CD4-positive, alpha-beta memory T cell (primary cell): Measurements from ENCODE around the gene MRPL54. TPM values are rescaled to one million over a fixed set of nuclear protein-coding genes. Genes with fewer than 3 reads are reported as not detected.

Experiments used
- CTCF ChIA-PET: fragments of 350-600 bp; sonication (Branson Sonifier 250); formaldehyde crosslinking; loops from one replicate; lab custom pipeline; 2021; ENCODE audit warnings: inconsistent platforms; ENCODE audit not compliant: partially characterized antibody; lab: Charles Lee
- POLR2A ChIA-PET: fragments of 350-600 bp; sonication (Branson Sonifier 250); formaldehyde crosslinking; loops from one replicate; lab custom pipeline; 2021; ENCODE audit not compliant: partially characterized antibody; lab: Charles Lee
- DNase-seq, 5 donors: peaks; one replicate each; pipeline versions ENCODE4 v3.0.0 to v3.0.0-alpha.2; 2020 to 2022; ENCODE audit warnings: mixed read lengths in 1 of 5
- H3K27ac ChIP-seq: one replicate; pipeline ENCODE4 v1.7.0; 2013; ENCODE audit warnings: low read depth, low read length
- H3K27me3 ChIP-seq: 2 replicates; pipeline ENCODE4 v1.7.0; 2013; ENCODE audit warnings: mild to moderate bottlenecking, low read length, moderate library complexity; ENCODE audit not compliant: insufficient read depth
- H3K36me3 ChIP-seq: 2 replicates; pipeline ENCODE4 v1.7.0; 2013; ENCODE audit warnings: mild to moderate bottlenecking, low read length, moderate library complexity; ENCODE audit not compliant: insufficient read depth
- H3K4me1 ChIP-seq: 2 replicates; pipeline ENCODE4 v1.7.0; 2013; ENCODE audit warnings: mild to moderate bottlenecking, low read length, moderate library complexity; ENCODE audit not compliant: insufficient read depth
- H3K4me3 ChIP-seq, 2 donors: one replicate each; pipeline ENCODE4 v1.7.0; 2013; ENCODE audit warnings: low read length in 2 of 2, mild to moderate bottlenecking in 1 of 2
- H3K9me3 ChIP-seq, 2 donors: one replicate each; pipeline ENCODE4 v1.7.0; 2013; ENCODE audit warnings: low read length in 2 of 2, control low read depth in 1 of 2; ENCODE audit not compliant: control insufficient read depth in 1 of 2
- H3K27ac Mint-ChIP-seq, 7 donors: one replicate each; pipeline ENCODE4 v1.8.0; 2020 to 2021; ENCODE audit warnings: mixed read lengths in 7 of 7, mild to moderate bottlenecking in 6 of 7, inconsistent platforms in 3 of 7, moderate library complexity in 3 of 7
- H3K27me3 Mint-ChIP-seq, 2 donors: one replicate each; pipeline ENCODE4 v1.8.0; 2020 to 2021; ENCODE audit warnings: mixed read lengths in 2 of 2
- H3K36me3 Mint-ChIP-seq, 2 donors: one replicate each; pipeline ENCODE4 v1.8.0; 2020 to 2021; ENCODE audit warnings: mixed read lengths in 2 of 2, inconsistent platforms in 1 of 2, mild to moderate bottlenecking in 1 of 2
- H3K4me1 Mint-ChIP-seq, 4 donors: one replicate each; pipeline ENCODE4 v1.8.0; 2020 to 2021; ENCODE audit warnings: mixed read lengths in 4 of 4, mild to moderate bottlenecking in 1 of 4
- H3K4me3 Mint-ChIP-seq, 8 donors: one replicate each; pipeline ENCODE4 v1.8.0; 2020 to 2021; ENCODE audit warnings: mixed read lengths in 8 of 8, mild to moderate bottlenecking in 7 of 8, moderate library complexity in 6 of 8, inconsistent platforms in 3 of 8
- H3K9me3 Mint-ChIP-seq, 8 donors: one replicate each; pipeline ENCODE4 v1.8.0; 2020 to 2021; ENCODE audit warnings: mixed read lengths in 8 of 8, mild to moderate bottlenecking in 5 of 8, inconsistent platforms in 3 of 8, moderate library complexity in 1 of 8
- intact Hi-C: fragments of 100-400 bp; cut with micrococcal nuclease; formaldehyde crosslinking; loops from one replicate; pipeline ENCODE4 v1.15.1; 2023
- polyA plus RNA-seq, 2 donors: library from polyadenylated mRNA; unstranded; fragments of 300-500 nt; fragmentation: Illumina TruSeq; gene quantifications; one replicate each; pipeline ENCODE4 v1.2.3, GENCODE V29; 2021
- total RNA-seq, 2 experiments: library from RNA; stranded (reverse); gene quantifications; one replicate each; pipeline ENCODE4 v1.2.3, GENCODE V29; 2021

MRPL54 gene
- total and polyA plus RNA-seq, 4 experiments from 2014 or later = 36.7 to 107 (median 70.2) TPM

GRCh38 chr19:3776479-3777040 is 14.1 kb downstream of the MRPL54 start:
- H3K27me3 ChIP-seq = no peaks in the 10 kb centered on the region
- H3K4me1 Mint-ChIP-seq = peaks cover 0 to 9% (median 4%) of the 10 kb centered on the region in 4 donors
- no peaks in the 10 kb centered on the region for H3K36me3 ChIP-seq
- peaks cover 5 to 8% of the 10 kb centered on the region in 2 donors for H3K36me3 Mint-ChIP-seq
- H3K9me3 Mint-ChIP-seq = peaks cover 0 to 11% (median 9%) of the 10 kb centered on the region in 8 donors
- peaks cover 0 to 9% of the 10 kb centered on the region in 2 donors for H3K9me3 ChIP-seq
- intact Hi-C loops = no loop called here
- no peak overlapping the region for H3K4me3 Mint-ChIP-seq
- H3K27me3 Mint-ChIP-seq = no peaks in the 10 kb centered on the region
- no peak overlapping the region for H3K4me3 ChIP-seq
- CTCF ChIA-PET = no interaction called here
- H3K4me1 ChIP-seq = no peaks in the 10 kb centered on the region
- DNase-seq = no peak
- no peak overlapping the region for H3K27ac Mint-ChIP-seq
- no peak overlapping the region for H3K27ac ChIP-seq
- POLR2A ChIA-PET = no interaction called here

DNA sequence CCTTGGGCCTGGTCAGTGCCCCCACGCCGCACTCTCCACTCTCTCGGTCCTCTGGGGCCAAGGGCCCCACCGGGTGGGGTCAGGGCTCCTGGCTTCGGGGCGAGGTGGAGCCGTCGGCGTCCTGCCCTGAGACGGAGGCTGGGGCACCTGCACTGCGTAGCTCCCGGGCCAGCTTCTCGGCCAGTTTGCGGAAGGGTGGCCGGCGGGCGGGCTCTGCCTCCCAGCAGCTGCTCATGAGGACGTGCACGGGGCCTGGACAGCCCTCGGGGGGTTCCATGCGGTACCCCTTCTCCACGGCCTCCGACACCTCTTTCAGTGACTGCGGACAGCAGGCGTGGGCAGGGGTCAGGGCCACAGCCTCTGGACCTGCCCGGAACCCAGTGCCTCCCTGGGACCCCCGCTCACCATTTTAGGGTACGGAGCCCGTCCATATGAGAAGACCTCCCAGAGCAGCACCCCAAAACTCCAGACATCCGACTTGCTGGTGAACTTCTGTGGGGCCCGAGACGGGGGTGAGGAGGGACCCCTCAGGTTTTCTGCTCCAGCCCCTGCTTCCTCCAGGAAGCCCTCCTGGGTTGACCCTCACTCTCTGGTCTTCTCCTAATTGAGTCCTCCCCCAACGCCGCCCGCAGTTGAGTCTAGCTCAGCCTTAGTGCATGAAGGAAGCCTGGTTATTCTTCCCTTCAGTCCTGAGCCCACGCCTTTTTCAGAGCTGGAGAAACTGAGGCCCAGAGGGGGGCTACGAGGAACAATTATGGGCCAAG is 15.8 kb downstream of the MRPL54 start:
- Histone ChIP-seq H3K4me1 (no peaks in the 10 kb centered on the region), H3K27me3 (no peaks in the 10 kb centered on the region), H3K36me3 (no peaks in the 10 kb centered on the region), H3K9me3 (peaks cover 0 to 17% of the 10 kb centered on the region in 2 donors), H3K4me3 (no peak overlapping the region), H3K27ac (no peak overlapping the region)
- Mint-ChIP-seq H3K36me3 (peaks cover 14 to 20% of the 10 kb centered on the region in 2 donors), H3K27ac (no peak overlapping the region), H3K4me1 (peaks cover 0 to 10% (median 3%) of the 10 kb centered on the region in 4 donors), H3K9me3 (peaks cover 2 to 27% (median 19%) of the 10 kb centered on the region in 8 donors), H3K27me3 (no peaks in the 10 kb centered on the region), H3K4me3 (no peak overlapping the region)
- peak in 1 of 5 donors; percentile 11 for DNase-seq
- ChIA-PET POLR2A (interaction anchor here (1.2 kb wide), 1 partner anchor 16 kb away, joined by 4 read pairs; the partner anchor contains the start of gene MRPL54), CTCF (no interaction called here)
- intact Hi-C loops = no loop called here

DNA sequence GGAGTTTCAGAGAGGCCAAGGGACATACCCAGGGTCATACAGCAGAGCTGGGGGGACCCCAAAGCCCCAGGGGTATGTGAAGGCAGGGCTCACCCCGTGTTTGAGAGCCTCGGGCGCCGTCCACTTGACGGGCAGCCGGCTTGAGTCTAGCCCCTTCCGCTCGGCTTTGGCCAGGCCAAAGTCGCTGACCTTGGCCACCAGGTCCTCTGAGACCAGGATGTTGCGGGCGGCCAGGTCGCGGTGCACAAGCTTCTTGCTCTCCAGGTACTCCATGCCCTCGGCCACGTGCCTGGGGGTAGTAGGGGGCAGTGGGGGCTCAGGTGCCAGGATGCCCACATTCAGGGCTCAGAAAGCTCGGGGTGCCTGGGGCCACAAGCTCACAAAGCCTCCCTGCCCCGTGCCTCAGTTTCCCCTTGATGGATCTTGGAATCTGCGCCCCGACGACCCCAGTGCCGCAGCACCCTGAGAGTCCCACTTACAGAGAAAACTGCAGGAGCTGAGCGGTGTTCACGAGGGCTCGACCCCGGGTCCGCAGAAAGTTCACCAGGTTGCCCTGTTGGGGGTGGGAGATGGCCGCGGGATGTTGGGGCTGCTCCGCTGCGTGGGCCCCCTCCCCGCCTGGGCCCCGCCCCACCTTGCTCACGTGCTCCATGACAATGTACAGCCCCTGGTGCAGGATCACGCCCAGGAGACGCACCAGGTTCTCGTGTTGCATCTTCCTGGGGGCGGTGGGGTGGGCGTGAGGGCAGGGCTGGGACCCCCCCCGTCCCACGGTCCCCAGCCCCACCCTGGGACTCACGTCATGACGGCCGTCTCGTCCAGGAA is 16.6 kb downstream of the MRPL54 start:
- H3K27me3 ChIP-seq = no peaks in the 10 kb centered on the region
- intact Hi-C loops = no loop called here
- H3K4me3 ChIP-seq = no peak overlapping the region
- H3K27ac ChIP-seq = no peak overlapping the region
- no peak overlapping the region for H3K27ac Mint-ChIP-seq
- ChIA-PET CTCF (no interaction called here), POLR2A (interaction anchor here (0.8 to 1.2 kb wide), 2 partner anchors 16 to 17 kb away, joined by 3 to 4 read pairs; partner anchors contain the start of gene MRPL54)
- H3K36me3 ChIP-seq = no peaks in the 10 kb centered on the region
- peaks cover 0 to 10% (median 4%) of the 10 kb centered on the region in 4 donors for H3K4me1 Mint-ChIP-seq
- DNase-seq = peak in 1 of 5 donors; percentile 17
- H3K9me3 ChIP-seq = peaks cover 0 to 17% of the 10 kb centered on the region in 2 donors
- peaks cover 14 to 20% of the 10 kb centered on the region in 2 donors for H3K36me3 Mint-ChIP-seq
- no peaks in the 10 kb centered on the region for H3K27me3 Mint-ChIP-seq
- H3K4me1 ChIP-seq = no peaks in the 10 kb centered on the region
- H3K4me3 Mint-ChIP-seq = no peak overlapping the region
- peaks cover 2 to 27% (median 19%) of the 10 kb centered on the region in 8 donors for H3K9me3 Mint-ChIP-seq

GRCh38 chr19:3780786-3781304 is 18.4 kb downstream of the MRPL54 start:
- Histone ChIP-seq H3K27me3 (no peaks in the 10 kb centered on the region), H3K27ac (no peak overlapping the region), H3K4me1 (no peaks in the 10 kb centered on the region), H3K4me3 (no peak overlapping the region), H3K36me3 (no peaks in the 10 kb centered on the region), H3K9me3 (peaks cover 0 to 17% of the 10 kb centered on the region in 2 donors)
- ChIA-PET CTCF (no interaction called here), POLR2A (interaction anchor here (0.6 kb wide), 1 partner anchor 20 kb away, joined by 4 read pairs; no protein-coding TSS in a partner anchor)
- intact Hi-C loops = no loop called here
- Mint-ChIP-seq H3K27me3 (no peaks in the 10 kb centered on the region), H3K4me3 (peak overlapping the region in 1 of 8 donors; percentile 11), H3K9me3 (peaks cover 2 to 27% (median 19%) of the 10 kb centered on the region in 8 donors), H3K27ac (peak overlapping the region in 4 of 7 donors; percentile 17 to 44 (median 28)), H3K36me3 (peaks cover 14 to 20% of the 10 kb centered on the region in 2 donors), H3K4me1 (peaks cover 2 to 15% (median 11%) of the 10 kb centered on the region in 4 donors)
- peak in 3 of 5 donors; percentile 18 to 37 (median 35) for DNase-seq

- Mint-ChIP-seq H3K4me3 (peak overlapping the region in 1 of 8 donors; percentile 43), H3K27me3 (no peaks in the 10 kb centered on the region), H3K36me3 (peaks cover 14 to 20% of the 10 kb centered on the region in 2 donors), H3K27ac (peak overlapping the region in 2 of 7 donors; percentile 53 to 77), H3K9me3 (peaks cover 2 to 27% (median 19%) of the 10 kb centered on the region in 8 donors), H3K4me1 (peaks cover 3 to 15% (median 11%) of the 10 kb centered on the region in 4 donors)
- no peaks in the 10 kb centered on the region for H3K36me3 ChIP-seq
- no peak overlapping the region for H3K4me3 ChIP-seq
- ChIA-PET CTCF (no interaction called here), POLR2A (no interaction called here)
- peaks cover 0 to 17% of the 10 kb centered on the region in 2 donors for H3K9me3 ChIP-seq
- H3K27ac ChIP-seq = no peak overlapping the region
- intact Hi-C loops = no loop called here
- no peaks in the 10 kb centered on the region for H3K27me3 ChIP-seq
- H3K4me1 ChIP-seq = peaks cover 2% of the 10 kb centered on the region
- no peak for DNase-seq
These were observed 19.1 kb downstream of the MRPL54 start for GRCh38 chr19:3781603-3782002.

- Mint-ChIP-seq H3K27me3 (no peaks in the 10 kb centered on the region), H3K4me1 (peaks cover 3 to 15% (median 12%) of the 10 kb centered on the region in 4 donors), H3K9me3 (peaks cover 2 to 27% (median 19%) of the 10 kb centered on the region in 8 donors), H3K36me3 (peaks cover 14 to 20% of the 10 kb centered on the region in 2 donors), H3K27ac (no peak overlapping the region), H3K4me3 (peak overlapping the region in 3 of 8 donors; percentile 11 to 71 (median 61))
- H3K27ac ChIP-seq = no peak overlapping the region
- H3K9me3 ChIP-seq = peaks cover 0 to 17% of the 10 kb centered on the region in 2 donors
- H3K4me1 ChIP-seq = peaks cover 6% of the 10 kb centered on the region
- DNase-seq = no peak
- CTCF ChIA-PET = interaction anchor here (1.9 kb wide), 1 partner anchor 20 kb away, joined by 5 read pairs; the partner anchor contains the start of gene MRPL54
- no peaks in the 10 kb centered on the region for H3K27me3 ChIP-seq
- H3K4me3 ChIP-seq = no peak overlapping the region
- H3K36me3 ChIP-seq = no peaks in the 10 kb centered on the region
- intact Hi-C loops = no loop called here
- POLR2A ChIA-PET = no interaction called here
These were observed 19.8 kb downstream of the MRPL54 start for GRCh38 chr19:3782330-3782729.
